ENCODE results near the gene XPR1. TPM values are rescaled to one million over a fixed set of nuclear protein-coding genes. Genes with fewer than 3 reads are reported as not detected.
A peak's percentile ranks its signal among the peaks of the same experiment; 100 is the strongest.

Gene XPR1
- total RNA-seq, 1 donor from 2014 or later: 71.8 TPM

GRCh38 chr1:180923021-180923841 lies 291.4 kb downstream of the XPR1 start:
- Mint-ChIP-seq H3K36me3 (ENCODE audit: low read depth, unreplicated experiment) (no peaks in the 10 kb centered on the region), H3K4me1 (ENCODE audit: unreplicated experiment) (peaks cover 25% of the 10 kb centered on the region), H3K9me3 (ENCODE audit: unreplicated experiment) (no peaks in the 10 kb centered on the region), H3K27ac (ENCODE audit: unreplicated experiment) (no peak overlapping the region), H3K4me3 (ENCODE audit: unreplicated experiment) (no peak overlapping the region), H3K27me3 (ENCODE audit: unreplicated experiment) (peaks cover 15% of the 10 kb centered on the region)
- DNase-seq (ENCODE audit: low spot score): no peak
- no peak for TF ChIP-seq CTCF (IDR thresholded peaks at IDR 0.05; ENCODE audit: unreplicated experiment)

- Mint-ChIP-seq H3K9me3 (ENCODE audit: unreplicated experiment) (no peaks in the 10 kb centered on the region), H3K36me3 (ENCODE audit: low read depth, unreplicated experiment) (no peaks in the 10 kb centered on the region), H3K4me1 (ENCODE audit: unreplicated experiment) (peaks cover 25% of the 10 kb centered on the region), H3K27ac (ENCODE audit: unreplicated experiment) (peak overlapping the region; percentile 72), H3K4me3 (ENCODE audit: unreplicated experiment) (no peak overlapping the region), H3K27me3 (ENCODE audit: unreplicated experiment) (peaks cover 16% of the 10 kb centered on the region)
- no peak for DNase-seq (ENCODE audit: low spot score)
- TF ChIP-seq CTCF (IDR thresholded peaks at IDR 0.05; ENCODE audit: unreplicated experiment): no peak
Observed at GRCh38 chr1:180923887-180924286, 292.1 kb downstream of the XPR1 start.

GRCh38 chr1:180924939-180925338 lies 293.1 kb downstream of the XPR1 start:
- no peak overlapping the region for H3K27ac Mint-ChIP-seq (ENCODE audit: unreplicated experiment)
- no peaks in the 10 kb centered on the region for H3K9me3 Mint-ChIP-seq (ENCODE audit: unreplicated experiment)
- no peak for TF ChIP-seq CTCF (IDR thresholded peaks at IDR 0.05; ENCODE audit: unreplicated experiment)
- peaks cover 14% of the 10 kb centered on the region for H3K27me3 Mint-ChIP-seq (ENCODE audit: unreplicated experiment)
- peaks cover 25% of the 10 kb centered on the region for H3K4me1 Mint-ChIP-seq (ENCODE audit: unreplicated experiment)
- no peak overlapping the region for H3K4me3 Mint-ChIP-seq (ENCODE audit: unreplicated experiment)
- no peaks in the 10 kb centered on the region for H3K36me3 Mint-ChIP-seq (ENCODE audit: low read depth, unreplicated experiment)
- no peak for DNase-seq (ENCODE audit: low spot score)

GRCh38 chr1:180925471-180926051 lies 293.7 kb downstream of the XPR1 start:
- Mint-ChIP-seq H3K36me3 (ENCODE audit: low read depth, unreplicated experiment) (no peaks in the 10 kb centered on the region), H3K4me1 (ENCODE audit: unreplicated experiment) (peaks cover 25% of the 10 kb centered on the region), H3K4me3 (ENCODE audit: unreplicated experiment) (no peak overlapping the region), H3K27ac (ENCODE audit: unreplicated experiment) (no peak overlapping the region), H3K9me3 (ENCODE audit: unreplicated experiment) (no peaks in the 10 kb centered on the region), H3K27me3 (ENCODE audit: unreplicated experiment) (peaks cover 17% of the 10 kb centered on the region)
- no peak for TF ChIP-seq CTCF (IDR thresholded peaks at IDR 0.05; ENCODE audit: unreplicated experiment)
- DNase-seq (ENCODE audit: low spot score): no peak

Data from endothelial cell (in vitro differentiated cells).